ENCODE measurements around the gene FOXN1.

FOXN1 gene

DNA sequence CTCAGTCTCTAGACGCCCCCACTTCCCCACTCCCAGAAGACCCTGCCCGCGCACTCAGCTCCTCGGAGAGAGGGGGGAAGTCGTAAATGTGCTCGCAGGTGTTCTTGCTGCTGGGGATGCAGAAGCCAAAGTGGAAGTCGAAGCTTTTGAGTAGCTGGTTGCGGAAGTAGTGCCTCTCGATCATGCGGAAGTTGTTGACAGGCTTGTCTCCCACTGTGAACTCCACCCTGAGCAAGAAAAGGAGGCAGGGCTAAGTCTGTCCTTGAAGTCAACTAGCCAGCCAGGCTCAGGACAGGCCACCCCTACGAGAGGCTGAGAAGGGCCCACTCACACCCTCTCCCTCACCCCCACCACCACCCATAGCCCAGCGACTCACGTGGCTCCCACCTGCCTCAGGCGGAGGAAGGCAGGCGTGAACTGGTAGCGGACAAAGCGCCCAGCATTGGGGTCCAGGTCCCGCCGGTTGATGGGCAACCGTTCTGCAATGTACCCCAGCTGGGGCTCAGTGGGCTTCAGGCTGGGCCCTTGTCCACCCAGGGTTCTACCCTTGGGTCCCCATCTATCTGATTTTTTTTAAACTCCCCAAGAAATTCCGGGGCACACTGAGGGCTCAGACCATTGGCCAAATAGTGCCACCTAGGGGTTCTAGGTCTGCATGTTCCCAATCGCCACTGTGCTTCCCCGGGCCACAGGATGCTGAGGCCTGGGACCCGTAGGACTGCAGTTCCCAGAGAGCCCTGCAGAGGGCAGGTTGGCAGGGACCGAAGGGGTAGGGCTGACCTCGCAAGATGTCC, 41.7 kb downstream of the FOXN1 start:
- DNase-seq (ENCODE audit: low spot score) = peak; percentile 91

DNA sequence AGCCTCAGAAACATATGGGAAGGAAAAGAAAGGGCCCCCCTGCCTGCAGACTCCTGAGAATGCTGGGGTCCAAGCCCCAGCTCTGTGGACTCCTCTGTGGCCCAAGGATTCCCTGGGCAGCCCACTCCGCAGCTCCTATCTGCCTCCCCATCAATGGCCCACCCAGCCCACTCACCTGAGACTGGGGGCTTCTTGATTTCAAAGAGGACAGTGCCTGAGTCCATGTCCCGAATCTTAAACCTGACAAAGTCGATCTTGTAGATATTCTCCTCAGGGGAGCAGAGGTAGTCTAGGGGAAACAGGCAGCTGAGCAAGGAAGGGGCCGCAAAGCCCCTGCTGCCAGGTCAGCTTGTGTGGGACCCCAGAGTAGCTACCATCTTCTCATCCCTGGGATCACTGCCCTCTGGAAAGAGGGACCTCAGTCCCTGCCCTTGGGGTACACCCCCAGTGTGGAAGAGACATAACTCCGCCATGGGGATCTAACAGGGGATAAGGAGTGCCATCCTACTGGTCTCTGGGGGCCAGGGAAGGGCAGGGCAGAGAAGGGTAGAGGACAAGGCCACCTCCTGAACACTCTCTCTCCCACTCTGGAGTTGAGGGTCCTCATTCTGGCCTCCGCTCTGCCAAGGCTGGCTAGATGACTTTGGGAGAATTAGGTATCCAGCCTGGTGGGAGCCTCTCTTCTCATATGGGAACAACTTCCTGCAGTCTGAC, 42.4 kb downstream of the FOXN1 start:
- DNase-seq (ENCODE audit: low spot score) = no peak

- DNase-seq (ENCODE audit: low spot score) = no peak
Observed at GRCh38 chr17:28549236-28550132, 43.3 kb downstream of the FOXN1 start.

GRCh38 chr17:28550858-28551257, 44.7 kb downstream of the FOXN1 start:
- DNase-seq (ENCODE audit: low spot score) = no peak

- DNase-seq (ENCODE audit: low spot score) = peak; percentile 65
Observed at GRCh38 chr17:28551421-28552175, 45.5 kb downstream of the FOXN1 start.

DNA sequence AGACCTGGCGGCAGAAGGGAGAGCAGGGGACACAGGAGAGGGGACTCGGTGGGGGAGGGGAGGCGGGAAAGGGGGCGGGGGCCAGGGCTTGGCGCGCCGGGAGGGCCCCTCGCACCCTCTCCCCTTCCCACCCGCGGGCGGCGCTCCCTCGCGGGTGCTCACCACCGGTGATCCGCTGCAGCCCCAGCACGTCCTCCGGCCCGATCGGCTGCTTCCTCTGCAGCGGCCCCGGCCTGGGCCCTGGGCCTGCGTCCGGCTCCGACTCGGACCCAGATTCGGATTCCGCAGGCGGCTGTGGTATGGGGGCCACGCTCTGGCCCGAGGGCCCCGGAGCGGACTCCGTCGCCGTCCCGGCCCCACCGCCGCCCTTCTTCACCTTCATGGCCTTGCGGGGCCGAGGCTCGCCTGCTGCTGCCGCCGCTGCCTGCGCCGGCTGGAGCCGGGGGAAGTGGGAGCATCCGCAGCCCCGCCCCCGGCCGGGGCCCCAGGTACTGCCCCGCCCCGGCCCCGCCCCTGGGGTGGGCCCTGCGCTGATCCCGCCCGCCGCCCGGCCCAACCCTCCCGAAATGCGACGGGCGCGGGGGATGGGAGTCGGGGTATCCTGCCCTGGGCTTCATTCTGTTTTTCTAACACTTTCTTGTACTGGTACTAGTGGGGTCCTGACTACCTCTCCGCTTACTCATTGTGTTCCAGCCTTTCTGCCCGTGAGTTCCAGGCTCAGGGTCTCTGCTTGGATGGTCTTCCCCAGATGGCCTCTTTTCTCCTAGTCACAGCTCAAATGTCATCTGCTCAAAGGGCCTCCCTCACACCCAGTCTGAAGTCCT, 46.2 kb downstream of the FOXN1 start, which contains the start of gene UNC119:
Gene UNC119 (minus strand): TSS at position 449 of the 824 bp plus-strand sequence. CDS start 67 bp downstream, at position 382.
- peak; percentile 92 for DNase-seq (ENCODE audit: low spot score)

DNA sequence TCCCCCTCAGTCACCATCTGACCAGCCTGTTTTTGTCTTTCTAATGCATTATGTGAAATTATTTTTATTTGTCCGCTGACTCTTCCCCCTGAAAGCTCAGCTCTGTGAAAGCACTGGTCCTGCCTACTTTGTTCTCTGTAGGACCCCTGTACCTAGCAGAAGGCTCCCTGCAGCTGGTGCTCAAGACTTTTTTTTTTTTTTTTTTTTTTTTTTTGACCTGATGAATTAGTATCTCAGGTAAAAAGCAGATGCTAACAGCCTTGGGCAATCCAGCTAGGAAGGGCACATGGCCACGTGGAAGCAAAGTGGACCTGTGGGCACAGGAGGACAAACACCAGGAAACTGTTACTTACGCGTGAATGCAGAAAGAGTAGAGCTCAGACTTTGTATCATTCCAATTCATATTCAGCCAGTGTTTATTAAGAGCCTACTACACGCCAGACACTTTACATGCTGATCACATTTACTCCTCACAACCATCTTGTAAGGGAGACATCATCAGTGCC, 46.9 kb downstream of the FOXN1 start:
- no peak for DNase-seq (ENCODE audit: low spot score)

DNA sequence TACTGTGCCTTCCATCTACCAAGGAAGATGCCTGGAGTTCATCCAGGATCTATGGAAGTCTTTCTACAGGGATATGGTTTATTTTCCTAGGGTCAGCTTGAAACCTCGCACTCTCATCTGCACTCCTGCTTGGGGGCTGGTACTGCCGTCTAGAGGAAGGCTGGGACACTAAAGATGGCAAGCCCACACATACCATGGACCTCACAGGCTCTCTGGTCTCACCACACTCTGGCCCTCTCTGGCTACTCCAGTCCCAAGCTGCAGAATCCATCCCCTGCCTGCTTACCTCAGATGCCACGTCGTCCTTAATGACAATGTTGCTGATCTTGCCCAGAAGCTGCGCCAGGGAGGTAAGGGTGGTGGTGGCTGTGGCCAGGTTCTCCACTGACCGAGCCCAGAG, 48.4 kb downstream of the FOXN1 start:
- DNase-seq (ENCODE audit: low spot score) = no peak

- no peak for DNase-seq (ENCODE audit: low spot score)
Observed at GRCh38 chr17:28555022-28555421, 48.9 kb downstream of the FOXN1 start.

- DNase-seq (ENCODE audit: low spot score) = peak; percentile 70
Observed at GRCh38 chr17:28563475-28563874, 57.3 kb downstream of the FOXN1 start.

DNA sequence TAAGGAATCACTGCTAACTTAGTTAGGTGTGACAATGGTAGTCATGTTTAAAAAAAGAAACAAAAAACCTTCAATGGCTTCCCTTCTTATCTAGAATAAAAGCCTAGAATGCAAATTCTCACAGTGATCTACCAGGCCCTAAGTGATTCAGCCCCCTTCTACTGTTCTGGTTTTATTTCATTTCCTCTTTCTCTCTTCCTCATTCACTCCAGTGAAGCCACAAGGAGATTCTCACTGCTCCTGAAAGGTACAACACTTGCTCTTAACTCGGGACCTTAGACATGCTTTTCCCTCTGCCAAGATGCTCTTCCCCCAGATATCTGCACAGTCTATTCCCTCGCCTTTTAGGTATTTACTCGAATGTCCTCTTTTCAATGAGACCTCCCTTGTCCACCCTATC, 61.5 kb downstream of the FOXN1 start:
- no peak for DNase-seq (ENCODE audit: low spot score)

DNA sequence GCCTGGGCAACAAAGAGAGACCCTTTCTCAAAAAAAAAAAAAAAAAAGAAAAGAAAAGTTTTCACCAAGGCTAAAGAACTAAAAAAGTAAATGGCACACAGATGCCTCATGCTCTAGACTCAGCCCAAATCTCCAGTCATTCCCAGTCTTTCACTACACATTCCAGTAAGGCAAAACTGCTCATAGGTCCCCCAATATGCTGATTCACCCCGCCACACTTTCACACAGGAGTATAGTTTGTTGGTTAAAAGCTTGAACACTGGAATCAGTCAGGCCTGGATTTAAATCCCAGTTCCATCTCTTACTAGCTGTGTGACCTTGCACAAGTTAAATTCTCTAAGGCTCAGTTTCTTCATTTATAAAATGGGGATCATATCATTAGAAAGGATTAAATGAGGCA, 63.3 kb downstream of the FOXN1 start:
- no peak for DNase-seq (ENCODE audit: low spot score)

GRCh38 chr17:28570716-28571360, 64.7 kb downstream of the FOXN1 start:
- DNase-seq (ENCODE audit: low spot score) = peak; percentile 43

GRCh38 chr17:28571361-28572122, 65.4 kb downstream of the FOXN1 start, which contains the start of gene PIGS:
Gene PIGS, minus strand, starts transcription at chr17:28571524. Its CDS starts 28 bp downstream, at chr17:28571496.
- peak; percentile 99 for DNase-seq (ENCODE audit: low spot score)

DNA sequence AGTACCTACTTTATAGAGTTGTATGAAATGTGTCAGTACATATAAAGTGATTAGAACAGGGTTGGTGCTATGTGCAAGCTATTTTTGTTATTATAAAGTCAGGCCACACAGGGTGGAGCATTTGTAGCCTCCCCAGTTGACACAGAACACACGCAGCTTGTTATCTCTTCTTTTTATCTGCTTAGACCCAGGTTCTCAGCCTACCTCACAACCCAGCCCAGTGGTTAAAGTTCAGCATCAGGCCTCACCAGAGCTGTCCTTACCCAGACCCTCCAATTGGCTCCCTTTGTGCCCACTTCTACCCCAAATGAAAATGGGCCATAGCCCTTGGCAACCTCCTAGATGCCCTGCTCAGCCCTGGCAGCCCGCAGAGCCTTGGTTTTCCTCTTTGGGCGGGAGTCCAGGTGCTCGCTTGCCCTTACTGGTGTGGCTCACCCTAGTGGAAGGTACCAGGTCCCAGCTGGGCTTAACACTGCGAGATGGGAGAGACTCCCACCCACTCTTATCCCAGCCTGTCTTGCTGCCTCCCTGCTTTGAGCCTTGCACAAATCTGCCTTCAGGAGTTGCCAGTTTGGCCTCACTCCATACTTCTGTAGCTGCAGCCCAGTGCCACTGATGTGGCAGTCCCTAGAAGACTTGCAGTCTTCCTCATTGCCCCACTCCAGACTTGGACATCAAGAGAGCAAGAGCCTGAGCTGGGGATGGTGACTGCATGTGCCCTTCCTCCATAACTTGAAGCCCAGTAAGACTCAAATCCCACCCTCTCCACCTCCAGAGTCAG, 66.3 kb downstream of the FOXN1 start:
- DNase-seq (ENCODE audit: low spot score) = no peak

GRCh38 chr17:28573040-28573380, 66.9 kb downstream of the FOXN1 start:
- peak; percentile 40 for DNase-seq (ENCODE audit: low spot score)

DNA sequence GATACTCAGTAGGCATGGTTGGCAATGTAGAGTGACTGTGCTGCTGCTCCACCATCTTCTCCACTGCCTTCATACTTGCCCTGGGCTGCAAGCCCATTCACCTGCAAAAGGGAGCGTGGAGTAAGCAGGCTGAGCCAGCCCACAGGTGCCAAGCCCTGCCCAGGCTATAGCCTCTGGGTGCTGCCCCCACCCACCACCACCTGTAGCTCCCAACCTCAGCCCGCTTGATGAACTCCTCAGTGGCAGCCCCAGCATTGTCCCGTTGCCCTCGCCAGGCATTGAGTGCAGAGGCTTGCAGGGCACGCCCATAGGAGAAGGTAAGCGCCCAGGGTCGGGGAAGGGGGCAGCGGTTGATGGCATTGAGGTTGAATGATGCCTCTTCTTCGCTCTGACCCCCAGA, 67.4 kb downstream of the FOXN1 start:
- no peak for DNase-seq (ENCODE audit: low spot score)

DNA sequence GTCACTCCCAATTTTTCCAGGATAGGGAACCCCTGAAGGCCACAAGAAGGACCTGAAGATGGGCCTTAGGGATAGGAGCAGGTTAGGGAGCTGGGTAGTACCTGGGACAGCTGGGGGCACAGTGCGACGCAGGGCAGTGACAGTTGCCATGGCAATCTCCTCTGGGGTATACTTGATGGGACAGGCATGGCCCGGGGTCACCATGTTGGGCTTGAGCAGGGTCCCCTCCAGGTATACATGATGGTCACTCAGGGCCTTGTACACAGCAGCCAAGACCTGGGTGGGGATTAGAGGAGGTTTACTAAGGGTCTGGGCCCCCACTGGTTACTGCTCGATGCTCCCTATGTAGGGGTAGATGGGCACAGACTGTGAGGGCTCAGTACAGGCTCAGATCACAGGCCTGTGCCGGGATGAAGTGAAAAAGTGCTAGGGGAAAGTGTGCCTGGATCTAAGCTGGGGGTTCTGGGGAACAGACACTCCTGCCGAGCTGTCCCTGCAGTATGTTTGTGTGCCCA, 67.9 kb downstream of the FOXN1 start:
- no peak for DNase-seq (ENCODE audit: low spot score)

Data from hepatic stellate cell (primary cell).